Inflammatory macrophage treated with lipopolysaccharide for 1 hour (primary cell): ENCODE results near the gene MAN2B2.
"Not testable (repeated sequence)": the region's sequence is repeated elsewhere in the genome, so short reads cannot be mapped to it uniquely, and the experiment has no call there.

Source experiments
- DNase-seq, 2 donors: peaks; one replicate each; pipeline ENCODE4 v3.0.0-alpha.2; 2020 to 2022

Gene MAN2B2

DNA sequence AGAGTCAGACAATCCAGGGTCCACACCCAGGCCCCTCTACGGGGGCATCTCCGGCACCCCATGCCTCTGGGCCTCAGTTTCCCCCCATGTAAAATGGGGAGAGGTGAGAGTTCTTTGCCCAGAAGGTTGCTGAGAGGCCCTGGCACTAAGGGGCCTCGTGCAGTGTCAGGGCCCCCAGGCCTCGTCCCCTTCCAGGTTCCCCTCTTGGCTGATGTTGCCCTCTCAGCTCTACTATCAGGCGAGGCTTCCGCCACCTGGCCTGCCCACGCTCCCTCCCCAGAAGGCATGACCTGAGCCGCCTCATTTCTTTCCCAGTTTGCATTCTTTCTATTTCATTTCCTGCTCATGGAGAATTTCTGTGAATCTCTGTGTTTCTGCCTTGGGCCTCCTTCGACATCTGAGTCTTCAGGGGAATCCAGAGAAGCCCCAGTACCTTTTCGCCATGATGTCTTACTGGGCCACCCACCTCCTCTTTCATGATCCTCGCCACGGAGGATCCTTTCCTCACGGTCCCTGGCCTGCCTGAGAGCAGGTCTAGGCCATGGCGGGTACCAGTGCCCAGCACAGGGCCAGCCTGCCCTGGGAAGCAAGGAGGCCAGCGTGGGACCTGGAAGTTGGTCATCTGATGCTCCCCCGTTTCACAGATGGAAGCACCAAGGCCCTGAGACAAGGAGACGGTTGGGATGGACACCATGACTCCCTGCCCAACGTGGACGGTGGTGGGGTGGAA, 43.6 kb downstream of the MAN2B2 start:
- DNase-seq: no peak

DNA sequence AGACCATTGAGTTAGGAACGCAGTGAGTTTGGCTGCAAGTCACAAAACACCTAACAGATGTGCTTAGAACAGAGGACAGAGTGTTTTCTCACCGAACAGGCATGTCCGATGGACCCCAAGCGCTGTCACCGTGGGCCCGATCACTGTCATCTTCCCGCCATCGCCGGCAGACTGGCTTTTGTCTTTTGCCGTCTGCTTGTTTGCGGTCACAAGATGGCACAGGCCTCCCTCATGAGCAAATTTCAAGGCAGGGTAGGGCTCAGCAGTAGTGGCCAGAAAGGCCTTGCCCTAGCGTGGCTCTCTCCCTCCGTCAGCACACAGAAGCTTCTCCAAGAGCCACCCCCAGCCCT, 44.1 kb downstream of the MAN2B2 start:
- no peak for DNase-seq

DNA sequence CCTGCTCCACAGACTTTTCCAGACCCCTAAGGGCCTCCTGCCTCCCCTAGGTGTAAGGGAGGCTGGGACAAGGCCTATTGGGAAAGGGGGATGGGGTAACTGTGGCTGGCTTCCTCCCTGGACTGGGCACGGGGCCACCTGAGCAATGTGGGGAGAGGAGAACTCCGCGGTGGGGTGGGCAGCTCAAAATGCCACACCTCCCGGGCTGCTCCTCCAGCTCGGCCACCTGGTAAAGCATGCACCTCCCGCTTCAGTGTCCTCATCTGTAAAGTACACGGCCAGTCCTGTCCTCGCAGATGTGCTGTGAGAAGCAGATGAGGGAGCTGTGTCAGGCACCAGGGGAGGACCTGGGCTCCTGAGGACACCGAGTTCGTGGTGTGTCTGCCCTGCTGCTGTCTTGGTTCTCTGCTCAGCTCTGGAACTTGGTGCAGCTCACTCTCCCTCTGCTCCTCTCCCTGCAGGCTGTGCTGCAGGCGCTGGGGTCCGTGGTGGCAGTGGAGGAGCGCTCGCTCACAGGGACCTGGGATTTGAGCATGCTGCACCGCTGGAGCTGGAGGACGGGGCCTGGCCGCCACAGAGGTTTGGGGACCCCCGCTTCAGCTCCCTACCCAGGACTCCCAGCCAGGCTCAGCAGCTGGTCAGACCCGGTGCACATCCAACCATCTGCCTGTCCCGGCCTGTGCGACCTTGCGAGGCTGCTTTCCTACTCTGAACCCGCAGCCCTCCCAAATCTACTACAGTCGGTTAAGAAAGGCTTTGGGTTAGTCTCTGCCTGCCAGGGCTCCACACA, 44.7 kb downstream of the MAN2B2 start:
- DNase-seq: no peak

DNA sequence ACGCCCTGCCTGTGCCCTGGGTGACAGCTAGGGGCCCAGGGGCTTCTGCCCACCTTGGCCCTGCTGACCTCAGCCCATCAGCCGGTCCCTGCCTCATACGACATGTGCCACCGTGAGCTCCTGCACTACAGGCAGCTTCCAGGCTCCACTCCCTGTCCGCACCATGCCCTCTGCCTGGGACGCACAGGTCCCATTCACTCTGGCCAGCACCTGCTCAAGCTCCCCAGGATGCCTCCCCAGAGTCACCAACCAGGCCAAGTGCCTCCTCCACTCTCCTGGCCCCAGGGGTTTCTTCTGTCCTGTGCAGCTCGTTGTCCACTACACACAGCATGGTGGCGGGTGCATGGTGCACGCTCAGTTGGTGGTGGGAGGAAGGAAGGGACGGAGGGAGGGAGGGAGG, 45.3 kb downstream of the MAN2B2 start:
- no peak for DNase-seq

DNA sequence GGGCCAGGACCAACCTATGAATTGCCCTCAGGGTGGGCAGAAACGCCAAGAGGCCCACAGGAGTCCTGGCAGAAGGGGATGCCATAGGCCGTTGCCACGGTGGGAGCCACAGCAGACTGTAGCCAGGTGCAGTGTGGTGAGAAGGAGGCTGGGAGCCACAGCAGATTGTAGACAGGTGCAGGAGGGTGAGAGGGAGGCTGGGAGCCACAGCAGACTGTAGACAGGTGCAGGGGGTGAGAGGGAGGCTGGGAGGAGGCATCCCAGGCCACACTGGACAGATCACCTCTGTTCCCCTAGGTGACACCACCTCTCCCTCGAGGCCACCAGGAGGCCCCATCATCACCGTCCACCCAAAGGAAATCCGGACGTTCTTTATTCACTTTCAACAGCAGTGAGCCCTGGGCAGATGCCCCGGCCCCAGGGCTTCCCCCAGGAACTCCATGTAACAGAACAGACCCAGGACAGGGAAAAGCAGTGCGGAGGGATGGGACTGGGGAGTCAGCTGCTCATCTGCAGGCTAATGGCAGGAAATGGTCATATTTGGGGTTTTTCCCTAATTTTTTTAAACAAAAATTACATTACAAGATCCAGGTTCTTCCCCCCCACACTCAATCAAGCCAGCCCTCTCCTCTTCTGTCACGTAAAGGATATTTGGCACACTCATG, 46.0 kb downstream of the MAN2B2 start:
- no peak for DNase-seq

DNA sequence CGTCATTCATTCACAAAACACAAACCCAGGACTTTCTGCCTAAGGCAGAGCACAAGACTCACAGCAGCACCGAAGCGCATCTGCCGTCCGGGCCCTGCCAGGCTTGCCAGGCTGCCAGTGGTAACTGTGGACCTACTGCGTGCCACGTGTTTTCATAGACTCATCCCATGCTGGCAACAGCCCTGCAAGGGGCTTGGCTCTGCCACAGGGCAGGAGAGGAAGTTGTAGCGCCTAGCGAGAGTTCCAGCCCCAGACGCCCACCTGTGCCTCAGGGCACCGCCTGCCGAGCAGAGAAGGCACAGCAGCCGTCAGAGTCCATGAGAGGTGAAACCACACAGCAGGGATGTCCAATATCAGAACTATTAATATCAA, 46.6 kb downstream of the MAN2B2 start:
- no peak for DNase-seq

DNA sequence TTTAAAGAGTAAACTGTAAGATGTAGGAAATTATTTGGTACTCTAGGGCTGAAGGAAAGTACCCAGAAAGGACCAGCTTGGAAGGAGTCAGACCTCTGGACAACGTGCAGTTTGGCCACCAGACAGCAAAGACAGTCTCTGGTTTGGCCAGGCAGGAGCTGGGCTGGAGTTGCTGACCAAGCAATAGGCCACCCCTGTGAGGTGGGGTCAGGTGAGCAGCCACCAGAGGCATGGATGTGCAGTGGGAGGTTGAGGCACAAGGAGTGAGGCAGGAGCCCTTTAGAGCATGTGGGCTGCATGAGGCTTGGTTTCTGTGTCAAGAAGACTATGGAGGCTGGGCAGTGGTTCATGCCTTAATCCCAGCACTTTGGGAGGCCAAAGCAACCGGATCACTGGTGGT, 47.8 kb downstream of the MAN2B2 start:
- no peak for DNase-seq

DNA sequence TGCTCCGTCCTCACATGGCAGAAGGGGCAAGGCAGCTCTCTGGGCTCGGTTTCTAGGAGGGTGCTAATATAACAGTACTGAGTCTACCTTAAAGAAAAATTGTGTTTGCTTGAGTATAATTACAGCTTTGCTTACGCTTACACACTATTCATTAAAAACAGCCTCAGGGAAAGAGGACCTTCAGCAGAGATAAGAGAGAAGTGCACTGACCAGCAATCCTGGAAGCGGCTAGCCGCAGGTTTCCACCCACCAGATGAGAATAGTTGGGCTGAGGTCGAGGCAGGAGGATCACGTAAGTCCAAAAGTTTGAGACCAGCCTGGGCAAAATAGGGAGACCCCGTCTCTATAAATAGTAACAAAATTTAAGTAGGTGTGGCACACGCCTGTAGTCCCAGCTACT, 50.3 kb downstream of the MAN2B2 start:
- no peak for DNase-seq

DNA sequence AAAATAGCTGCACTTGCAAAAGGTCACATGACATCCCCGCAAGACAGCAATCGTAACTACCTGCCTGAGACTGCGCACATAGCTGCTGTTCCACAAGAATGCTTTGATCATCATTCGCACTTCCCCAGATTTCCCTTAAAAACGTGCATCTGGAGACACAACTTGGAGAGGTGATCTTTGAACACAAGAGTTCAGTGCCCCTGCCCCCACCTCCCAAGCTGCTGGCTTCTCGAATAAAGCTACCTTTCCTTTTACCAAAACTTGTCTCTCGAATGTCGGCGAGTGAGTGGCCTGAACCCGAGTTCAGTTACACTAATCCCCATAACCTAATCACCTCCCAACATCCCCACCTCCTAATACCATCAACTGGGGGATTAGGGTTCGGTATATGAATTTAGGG, 51.1 kb downstream of the MAN2B2 start:
- no peak for DNase-seq

DNA sequence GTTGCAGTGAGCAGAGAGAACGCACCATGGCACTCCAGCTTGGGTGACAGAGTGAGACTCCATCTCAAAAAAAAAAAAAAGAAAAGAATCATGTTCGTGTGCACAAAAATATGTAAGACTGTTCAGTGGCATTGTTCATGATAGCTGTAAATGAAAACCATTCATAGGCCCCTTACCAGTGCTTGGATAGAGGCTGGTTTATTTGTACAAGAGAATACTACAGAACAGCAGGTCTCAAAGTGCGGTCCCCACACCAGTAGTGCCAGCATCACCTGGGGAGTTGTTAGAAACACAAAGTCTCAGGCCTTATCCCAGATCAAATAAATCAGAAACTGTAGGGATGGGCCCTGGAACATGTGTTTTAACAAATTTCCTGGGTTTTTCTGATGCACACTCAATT, 52.8 kb downstream of the MAN2B2 start:
- no peak for DNase-seq

DNA sequence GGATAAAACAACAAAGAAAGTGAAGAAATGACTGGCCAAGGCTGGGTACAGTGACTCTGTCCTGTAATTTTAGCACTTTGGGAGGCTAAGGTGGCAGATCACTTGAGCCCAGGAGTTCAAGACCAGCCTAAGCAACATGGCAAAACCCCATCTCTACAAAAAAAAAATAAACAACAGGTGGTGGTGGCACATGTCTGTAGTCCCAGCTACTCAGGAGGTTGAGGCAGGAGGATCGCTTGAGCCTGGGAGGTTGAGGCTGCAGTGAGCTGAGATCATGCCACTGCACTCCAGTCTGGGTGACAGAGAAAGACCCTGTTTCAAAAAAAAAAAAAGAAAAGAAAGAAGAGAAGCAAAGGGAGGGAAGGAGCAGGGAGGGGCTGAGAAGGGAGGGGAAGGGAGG, 53.5 kb downstream of the MAN2B2 start:
- DNase-seq: not testable (repeated sequence)

DNA sequence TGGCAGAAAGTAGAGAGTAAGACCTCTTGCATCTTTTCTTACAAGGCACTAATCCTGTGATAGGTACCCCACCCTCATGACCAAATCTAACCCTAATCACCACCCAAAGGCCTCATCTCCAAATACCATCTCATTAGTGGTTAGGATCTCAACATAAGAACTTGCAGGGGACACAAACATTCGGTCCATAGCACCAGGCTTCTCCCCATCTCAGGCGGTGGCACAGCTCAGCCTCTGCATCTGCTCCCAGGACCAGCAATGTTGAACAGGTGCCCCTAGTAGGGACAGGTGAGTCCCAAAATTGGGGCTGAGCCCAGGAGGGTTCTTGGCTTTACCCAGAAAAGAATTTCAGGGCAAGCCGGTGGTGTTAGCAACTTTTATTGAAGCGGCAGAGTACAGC, 57.1 kb downstream of the MAN2B2 start:
- DNase-seq: no peak

DNA sequence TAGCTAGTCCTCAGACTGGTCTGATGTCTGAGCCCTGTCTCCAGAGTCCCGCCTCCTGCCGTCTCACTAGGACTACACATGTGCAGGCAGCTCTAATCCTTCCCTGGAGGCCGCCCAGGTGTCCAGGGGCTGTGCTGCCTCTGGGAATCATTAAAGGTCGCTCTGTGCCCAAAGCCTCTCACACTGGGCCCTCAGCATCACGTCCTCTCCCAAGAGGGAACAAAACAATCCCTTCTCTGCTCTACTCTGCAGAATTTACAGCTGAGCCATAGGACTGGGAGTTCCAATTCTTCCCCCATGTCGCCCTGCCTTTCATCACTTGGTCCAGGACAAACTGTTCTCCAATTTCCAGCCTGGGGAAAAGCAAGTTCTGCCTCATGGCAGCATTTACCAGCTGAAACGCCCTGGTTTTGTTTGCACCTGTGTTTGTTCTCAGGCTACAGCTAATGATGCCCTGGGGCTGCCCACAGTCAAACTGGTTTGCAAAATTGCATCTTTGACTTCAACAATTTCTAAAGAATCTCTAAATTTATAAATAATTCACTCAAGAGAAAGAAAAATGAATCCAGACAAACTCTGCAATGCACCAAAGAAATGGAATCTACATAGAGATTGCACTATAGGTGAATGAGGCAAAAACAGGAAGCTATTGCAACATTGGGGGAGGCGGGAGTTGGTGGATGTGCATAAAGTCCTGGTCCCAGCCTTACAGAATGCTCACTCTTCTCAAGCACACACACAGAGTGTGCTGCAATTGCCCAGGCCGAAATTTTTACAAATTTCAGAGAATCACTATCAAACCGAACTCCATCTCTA, 58.3 kb downstream of the MAN2B2 start:
- peak; percentile 82 to 91 for DNase-seq

DNA sequence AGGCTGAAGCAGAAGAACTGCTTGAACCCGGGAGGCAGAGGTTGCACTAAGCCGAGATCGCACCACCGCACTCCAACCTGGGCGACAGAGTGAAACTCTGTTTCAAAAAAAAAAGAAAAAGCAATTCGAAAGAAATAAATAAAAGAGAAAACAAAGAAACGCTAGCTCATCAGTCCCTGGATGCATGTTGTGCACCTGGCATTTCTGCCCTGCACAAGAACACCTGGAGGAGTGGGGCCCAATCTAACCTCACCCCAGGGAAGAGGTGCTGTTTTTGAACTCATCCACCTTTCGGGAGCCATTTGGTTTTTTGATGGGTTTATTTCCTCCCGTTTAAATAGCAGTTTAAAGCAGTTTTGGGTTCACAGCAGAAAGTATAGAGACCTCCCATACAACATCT, 59.8 kb downstream of the MAN2B2 start:
- DNase-seq: no peak

DNA sequence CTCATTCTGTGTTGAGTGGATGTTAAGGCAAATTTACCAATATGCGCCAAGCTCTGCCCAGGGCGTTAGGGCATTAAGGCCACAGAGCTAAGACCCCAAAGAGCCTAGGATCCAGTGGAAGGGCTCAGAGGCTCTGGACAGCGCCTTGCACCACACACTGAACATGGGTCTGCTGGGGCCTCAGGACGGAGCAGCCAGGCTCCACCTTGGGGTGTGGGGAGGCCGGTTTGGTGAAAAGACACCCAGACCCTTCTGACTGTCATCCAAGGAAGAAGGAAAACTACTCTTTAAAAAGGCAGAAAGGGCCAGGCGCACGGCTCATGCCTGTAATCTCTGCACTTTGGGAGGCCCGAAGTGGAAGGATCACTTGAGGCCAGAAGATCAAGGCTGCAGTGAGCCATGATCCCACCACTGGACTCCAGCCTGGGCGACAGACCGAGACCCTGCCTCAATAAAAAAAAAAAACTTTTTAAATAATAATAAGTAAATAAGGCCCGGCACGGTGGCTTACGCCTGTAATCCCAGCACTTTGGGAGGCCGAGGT, 64.2 kb downstream of the MAN2B2 start:
- no peak for DNase-seq

DNA sequence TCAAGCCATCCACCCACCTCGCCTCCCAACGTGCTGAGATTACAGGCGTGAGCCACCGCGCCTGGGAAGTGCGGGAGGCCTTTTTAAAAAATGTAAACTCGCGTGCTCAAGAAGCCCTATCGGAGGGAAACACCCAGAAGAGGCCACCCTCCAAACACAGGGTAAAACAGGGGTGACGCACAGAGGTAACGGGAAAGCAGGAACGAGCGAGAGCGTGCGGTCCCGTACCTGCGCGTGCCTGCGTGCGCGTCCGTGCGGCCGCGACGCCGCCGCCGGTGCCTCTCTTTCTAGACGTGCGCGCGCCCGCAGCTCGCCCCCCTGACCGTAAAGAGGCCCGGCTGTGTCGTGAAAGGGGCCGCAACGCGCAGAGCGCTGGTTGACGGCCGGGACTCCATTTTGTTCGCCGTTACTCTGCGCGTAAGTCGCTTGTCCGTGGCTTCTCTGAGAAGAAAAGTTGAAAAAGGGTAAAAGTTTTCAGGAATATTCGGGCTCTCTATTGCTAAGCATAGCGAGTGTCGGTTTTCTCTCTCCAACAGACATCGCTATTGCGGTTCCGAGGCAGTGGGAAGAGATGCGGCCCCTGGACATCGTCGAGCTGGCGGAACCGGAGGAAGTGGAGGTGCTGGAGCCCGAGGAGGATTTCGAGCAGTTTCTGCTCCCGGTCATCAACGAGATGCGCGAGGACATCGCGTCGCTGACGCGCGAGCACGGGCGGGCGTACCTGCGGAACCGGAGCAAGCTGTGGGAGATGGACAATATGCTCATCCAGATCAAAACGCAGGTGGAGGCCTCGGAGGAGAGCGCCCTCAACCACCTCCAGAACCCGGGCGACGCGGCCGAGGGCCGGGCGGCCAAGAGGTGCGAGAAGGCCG, 65.5 kb downstream of the MAN2B2 start, which contains the start of gene MRFAP1:
MRFAP1 (plus strand) TSS at position 394 of the 872 bp plus-strand sequence; CDS start at position 572, 178 bp downstream.
- peak; percentile 88 to 93 for DNase-seq

DNA sequence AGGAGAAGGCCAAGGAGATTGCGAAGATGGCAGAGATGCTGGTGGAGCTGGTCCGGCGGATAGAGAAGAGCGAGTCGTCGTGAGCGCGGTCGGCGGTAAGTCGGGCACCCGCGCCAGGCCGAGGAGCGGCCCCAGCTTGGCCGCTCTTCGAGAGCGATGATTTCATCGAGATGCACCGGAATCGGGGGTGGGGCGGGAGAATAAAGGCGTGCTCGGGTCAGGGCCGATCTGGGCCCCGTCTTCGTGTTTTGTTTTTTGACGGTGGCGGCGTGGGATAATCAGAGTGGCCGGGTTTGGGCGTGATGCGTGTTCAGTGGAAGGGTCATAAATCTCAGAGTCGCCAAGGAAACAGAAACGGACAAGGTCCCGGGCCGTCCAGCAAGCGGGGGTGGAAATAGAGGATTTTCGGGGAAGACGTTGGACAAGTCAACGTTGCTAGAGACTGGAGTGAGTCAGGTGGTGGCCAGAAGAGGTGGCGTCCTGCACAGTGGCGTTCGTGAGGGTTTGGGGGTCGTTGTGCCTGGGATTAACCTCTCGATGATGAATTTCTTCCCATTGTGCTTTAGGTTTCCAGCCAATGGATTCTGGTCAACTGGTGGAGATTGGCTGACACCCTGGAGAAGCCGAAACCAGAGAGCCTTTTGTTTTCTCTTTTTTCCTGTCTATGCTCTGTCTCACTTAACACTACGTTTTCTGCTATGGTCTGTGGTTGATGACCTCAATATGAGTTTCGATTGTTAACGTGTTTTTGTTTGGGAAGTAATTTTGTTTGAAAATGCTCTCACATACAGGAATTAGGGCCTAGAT, 66.4 kb downstream of the MAN2B2 start:
- DNase-seq: peak in 1 of 2 donors; percentile 56

DNA sequence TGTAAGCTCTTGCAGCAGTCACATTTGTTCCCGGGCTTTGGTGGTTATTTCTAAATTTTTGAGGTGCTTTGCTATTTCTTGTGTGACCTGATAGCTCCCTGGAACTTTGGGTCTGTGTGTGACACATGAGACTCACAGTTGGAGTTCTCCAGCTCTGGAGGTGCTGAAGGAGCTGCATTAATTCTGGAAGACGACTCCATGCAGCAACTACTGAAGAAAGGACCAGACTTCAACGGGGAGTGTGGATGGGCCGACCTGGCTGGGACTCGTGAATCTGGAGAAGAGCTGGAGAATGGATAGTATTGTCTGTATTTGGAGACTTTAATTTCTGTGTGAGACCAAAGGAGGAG, 67.0 kb downstream of the MAN2B2 start:
- no peak for DNase-seq

DNA sequence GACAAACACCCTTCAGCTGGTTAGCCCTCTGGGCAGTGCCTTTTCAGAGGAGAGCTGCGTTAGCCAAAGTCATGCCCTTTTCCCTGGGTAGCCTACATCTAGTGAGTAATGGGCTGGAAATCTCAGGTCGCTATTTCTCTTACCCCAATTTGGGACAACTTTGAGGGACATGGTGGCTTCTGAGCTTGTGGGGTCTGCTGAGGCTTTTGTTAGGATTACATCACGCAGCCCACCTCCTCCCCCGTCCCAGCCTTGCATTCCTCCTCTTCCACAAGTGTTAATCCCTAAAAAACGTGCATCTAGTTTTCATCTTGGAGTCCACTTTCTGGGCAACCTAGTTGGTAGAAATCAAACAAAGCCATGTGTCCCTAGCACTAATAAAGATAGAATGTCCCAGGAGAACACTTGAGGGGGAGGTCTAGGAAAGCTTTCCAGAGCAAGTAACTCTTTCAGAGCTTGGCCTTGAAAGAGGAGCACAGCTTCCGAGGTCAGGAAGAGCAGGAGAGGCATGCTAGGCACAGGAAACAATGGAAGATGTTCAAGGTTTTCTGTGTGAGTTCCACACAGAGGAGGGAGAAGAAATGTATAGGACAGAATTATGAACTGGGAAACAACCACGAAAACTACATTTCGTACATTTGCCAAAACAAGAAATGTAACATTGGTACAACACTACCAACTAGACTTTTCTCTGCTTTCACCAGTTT, 68.3 kb downstream of the MAN2B2 start:
- no peak for DNase-seq

DNA sequence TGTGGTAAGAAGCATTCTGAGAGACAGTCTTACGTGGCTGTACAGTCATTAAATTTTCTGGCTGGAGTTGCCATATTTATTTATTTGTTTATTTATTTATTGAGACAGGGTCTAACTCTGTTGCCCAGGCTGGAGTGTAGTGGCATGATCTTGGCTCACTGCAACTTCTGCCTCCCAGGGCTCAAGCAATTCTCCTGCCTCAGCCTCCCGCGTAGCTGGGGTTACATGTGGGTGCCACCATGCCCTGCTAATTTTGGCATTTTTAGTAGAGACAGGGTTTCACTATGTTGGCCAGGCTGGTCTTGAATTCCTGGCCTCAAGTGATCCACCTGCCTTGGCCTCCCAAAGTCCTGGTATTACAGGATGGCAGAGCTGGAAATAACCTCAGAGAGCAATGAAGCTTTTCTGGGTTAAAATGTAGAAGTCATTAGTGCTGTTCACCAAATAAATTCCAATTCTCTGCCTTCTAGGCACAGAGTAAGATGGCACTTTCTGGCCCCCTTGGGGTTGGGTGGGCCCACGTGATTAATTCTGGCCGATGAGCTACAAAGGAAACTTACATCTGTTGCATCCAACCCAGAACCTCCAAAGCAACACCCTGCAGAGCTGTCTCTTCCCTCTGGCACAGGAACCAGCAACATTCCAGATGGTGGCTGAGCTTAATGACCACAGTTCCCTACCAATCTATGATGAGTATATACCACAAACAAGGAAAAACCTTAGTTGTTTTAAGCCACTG, 70.0 kb downstream of the MAN2B2 start:
- DNase-seq: no peak
